Breast epithelium (tissue), 3 donors: ENCODE data around the gene CYP2U1.

Source experiments
- CTCF ChIP-seq, 3 donors: fragments of 450-650 bp; IDR thresholded peaks; one replicate each; pipeline ENCODE4 v1.5.1; 2016 to 2017; ENCODE audit warnings: antibody characterized with exemption in 3 of 3, mild to moderate bottlenecking in 3 of 3, moderate library complexity in 3 of 3
- POLR2A ChIP-seq: fragments of 450-650 bp; IDR thresholded peaks from one replicate; pipeline ENCODE4 v1.6.1; 2016; ENCODE audit warnings: antibody characterized with exemption, mild to moderate bottlenecking, moderate library complexity
- POLR2AphosphoS5 ChIP-seq, 3 donors: sonication (generic); formaldehyde crosslinking; IDR thresholded peaks; one replicate each; pipeline ENCODE4 v1.6.1; 2017; ENCODE audit warnings: antibody characterized with exemption in 3 of 3

GRCh38 chr4:107951551-107951950 lies 20.2 kb downstream of the CYP2U1 start:
- no peak for TF ChIP-seq POLR2A
- TF ChIP-seq CTCF (IDR thresholded peaks at IDR 0.05): no peak
- TF ChIP-seq POLR2AphosphoS5 (IDR thresholded peaks at IDR 0.05): no peak
